Cardiac muscle cell (in vitro differentiated cells and primary cell): ENCODE data around the gene CYP26C1. TPM values are rescaled to one million over a fixed set of nuclear protein-coding genes. Genes with fewer than 3 reads are reported as not detected.

Experiments
- DNase-seq, 2 donors: peaks; one replicate each; pipeline versions ENCODE4 v3.0.0 to v3.0.0-alpha.2; 2010 to 2017; ENCODE audit warnings: low read depth in 1 of 2, low spot score in 1 of 2
- H3K27ac ChIP-seq: fragments of 200-600 bp; sonication (generic); 2 replicates; pipeline ENCODE4 v1.5.1; 2016
- H3K27me3 ChIP-seq: fragments of 200-600 bp; sonication (generic); 2 replicates; pipeline ENCODE4 v1.6.0; 2016; ENCODE audit warnings: control low read depth
- H3K36me3 ChIP-seq: fragments of 200-600 bp; sonication (generic); 2 replicates; pipeline ENCODE4 v1.5.1; 2016; ENCODE audit warnings: control low read depth
- H3K4me1 ChIP-seq: fragments of 200-600 bp; sonication (generic); 2 replicates; pipeline ENCODE4 v1.8.1; 2017; ENCODE audit warnings: low read depth, mild to moderate bottlenecking, mixed run types
- H3K4me3 ChIP-seq: fragments of 200-600 bp; sonication (generic); 2 replicates; pipeline ENCODE4 v1.5.1; 2016; ENCODE audit warnings: mild to moderate bottlenecking
- H3K9me3 ChIP-seq: fragments of 200-600 bp; sonication (generic); 2 replicates; pipeline ENCODE4 v1.5.1; 2017; ENCODE audit warnings: low read depth, mild to moderate bottlenecking, control low read depth
- polyA plus RNA-seq: library from polyadenylated mRNA; unstranded; fragments of >200 nt; fragmentation: Nextera tagmentation; extraction: Ambion mirVana; gene quantifications from 2 replicates; pipeline ENCODE4 v1.2.1, GENCODE V29; 2016
- total RNA-seq: library from RNA; depleted of rRNA; stranded (reverse); fragments of >200 nt; gene quantifications from 2 replicates; pipeline ENCODE4 v1.2.3, GENCODE V29; 2016
- TF ChIP-seq, protein P1 (sequence below): IDR thresholded peaks from 2 replicates; pipeline ENCODE4 v1.5.1; 2012; ENCODE audit warnings: low read depth, mild to moderate bottlenecking, low read length

The CYP26C1 gene
- total and polyA plus RNA-seq, 2 experiments from 2014 or later, result 0.06 TPM

DNA sequence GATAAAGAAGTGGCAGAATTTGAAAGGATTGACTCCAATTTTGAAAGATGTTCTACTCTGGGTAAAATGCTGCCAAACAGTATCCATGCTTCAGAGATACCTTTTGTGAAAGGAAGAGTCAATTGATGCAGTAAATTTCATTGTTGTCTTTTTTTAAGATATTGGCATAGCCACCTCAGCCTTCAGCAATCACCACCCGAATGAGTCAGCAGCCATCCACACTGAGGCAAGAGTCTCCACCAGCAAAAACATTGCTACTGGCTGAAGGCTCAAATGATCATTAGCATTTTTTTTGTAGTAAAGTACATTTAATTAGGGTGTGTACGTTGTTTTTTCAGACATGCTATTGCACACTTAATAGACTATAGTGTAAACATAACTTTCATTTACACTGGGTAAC, 31.7 kb upstream of the CYP26C1 start:
- Histone ChIP-seq H3K4me1 (peaks cover 26% of the 10 kb centered on the region), H3K4me3 (no peak overlapping the region), H3K9me3 (no peaks in the 10 kb centered on the region), H3K27ac (no peak overlapping the region), H3K27me3 (no peaks in the 10 kb centered on the region), H3K36me3 (no peaks in the 10 kb centered on the region)
- TF ChIP-seq, protein P1, sequence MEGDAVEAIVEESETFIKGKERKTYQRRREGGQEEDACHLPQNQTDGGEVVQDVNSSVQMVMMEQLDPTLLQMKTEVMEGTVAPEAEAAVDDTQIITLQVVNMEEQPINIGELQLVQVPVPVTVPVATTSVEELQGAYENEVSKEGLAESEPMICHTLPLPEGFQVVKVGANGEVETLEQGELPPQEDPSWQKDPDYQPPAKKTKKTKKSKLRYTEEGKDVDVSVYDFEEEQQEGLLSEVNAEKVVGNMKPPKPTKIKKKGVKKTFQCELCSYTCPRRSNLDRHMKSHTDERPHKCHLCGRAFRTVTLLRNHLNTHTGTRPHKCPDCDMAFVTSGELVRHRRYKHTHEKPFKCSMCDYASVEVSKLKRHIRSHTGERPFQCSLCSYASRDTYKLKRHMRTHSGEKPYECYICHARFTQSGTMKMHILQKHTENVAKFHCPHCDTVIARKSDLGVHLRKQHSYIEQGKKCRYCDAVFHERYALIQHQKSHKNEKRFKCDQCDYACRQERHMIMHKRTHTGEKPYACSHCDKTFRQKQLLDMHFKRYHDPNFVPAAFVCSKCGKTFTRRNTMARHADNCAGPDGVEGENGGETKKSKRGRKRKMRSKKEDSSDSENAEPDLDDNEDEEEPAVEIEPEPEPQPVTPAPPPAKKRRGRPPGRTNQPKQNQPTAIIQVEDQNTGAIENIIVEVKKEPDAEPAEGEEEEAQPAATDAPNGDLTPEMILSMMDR, result no peak
- peak in 1 of 2 donors; percentile 41 for DNase-seq

DNA sequence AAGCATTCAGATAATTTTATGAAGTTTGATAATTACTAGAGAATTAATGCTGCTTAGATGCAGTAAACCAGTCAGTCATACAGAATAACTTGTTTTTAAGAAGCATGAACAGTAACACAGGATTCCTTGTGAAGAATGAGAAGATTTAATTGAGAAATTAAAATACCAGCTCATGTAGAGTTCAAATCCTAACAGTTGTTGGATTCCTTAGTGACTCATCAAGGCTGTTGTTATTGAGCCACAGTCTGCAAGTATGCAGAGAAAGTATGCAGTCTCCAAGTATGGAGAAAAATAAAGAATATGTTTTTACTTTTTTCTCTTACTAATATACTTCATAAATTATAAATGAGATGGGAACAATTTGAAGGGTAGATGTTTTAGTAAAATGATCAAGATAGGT, 30.2 kb upstream of the CYP26C1 start:
- no peaks in the 10 kb centered on the region for H3K27me3 ChIP-seq
- TF ChIP-seq, protein P1, result no peak
- no peak overlapping the region for H3K27ac ChIP-seq
- H3K36me3 ChIP-seq, result no peaks in the 10 kb centered on the region
- no peak overlapping the region for H3K4me3 ChIP-seq
- H3K9me3 ChIP-seq, result no peaks in the 10 kb centered on the region
- peak in 1 of 2 donors; percentile 78 for DNase-seq
- peaks cover 35% of the 10 kb centered on the region for H3K4me1 ChIP-seq

DNA sequence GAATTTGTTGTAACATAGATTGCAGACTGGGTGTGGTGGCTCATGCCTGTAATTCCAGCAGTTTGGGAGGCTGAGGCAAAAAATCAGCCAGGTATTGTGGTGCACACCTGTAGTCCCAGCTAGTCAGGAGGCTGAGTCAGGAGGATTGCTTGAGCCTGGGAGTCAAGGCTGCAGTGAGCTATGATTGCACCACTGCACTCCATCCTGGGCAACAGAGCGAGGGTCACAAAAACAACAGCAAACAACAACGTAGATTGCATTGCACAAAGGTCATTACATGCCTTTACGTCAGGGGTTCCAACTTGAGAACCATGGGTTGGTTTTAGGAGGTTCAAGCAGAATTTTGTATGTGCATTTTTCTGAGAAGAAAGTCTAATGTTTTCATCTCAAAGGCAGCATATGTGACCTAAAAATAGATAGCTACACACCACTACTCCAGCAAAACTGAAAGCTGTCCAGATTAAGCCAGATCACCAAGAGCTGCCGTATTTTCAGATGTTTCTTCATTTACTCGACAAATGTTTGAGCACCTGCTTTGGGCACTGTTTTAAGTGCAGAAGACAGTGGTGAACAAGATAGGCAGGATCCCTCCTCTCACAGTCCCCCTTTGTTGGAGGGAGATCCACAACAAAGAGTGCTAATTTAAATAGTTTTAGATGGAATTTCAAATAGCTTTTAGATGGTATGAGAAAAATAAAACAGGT, 28.3 kb upstream of the CYP26C1 start:
- Histone ChIP-seq H3K9me3 (no peaks in the 10 kb centered on the region), H3K27ac (no peak overlapping the region), H3K4me1 (peaks cover 35% of the 10 kb centered on the region), H3K36me3 (no peaks in the 10 kb centered on the region), H3K4me3 (no peak overlapping the region), H3K27me3 (no peaks in the 10 kb centered on the region)
- DNase-seq, result no peak
- TF ChIP-seq, protein P1, result no peak

DNA sequence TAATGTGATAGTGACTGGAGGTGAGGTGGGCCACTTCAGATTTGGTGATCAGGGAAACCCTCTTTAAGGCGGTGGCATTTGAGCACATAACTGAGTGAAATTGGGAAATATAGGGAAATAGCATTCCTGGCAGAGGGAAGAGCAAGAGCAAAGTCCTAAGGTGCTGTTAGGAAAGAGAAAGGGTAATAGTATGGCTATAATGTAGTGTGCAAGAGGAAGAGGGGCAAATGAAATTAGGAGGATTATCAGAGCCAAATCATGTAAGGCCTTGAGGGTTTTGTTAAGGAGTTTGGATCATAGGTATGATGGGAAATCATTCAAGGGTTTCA, 27.8 kb upstream of the CYP26C1 start:
- no peaks in the 10 kb centered on the region for H3K9me3 ChIP-seq
- no peak overlapping the region for H3K27ac ChIP-seq
- H3K4me1 ChIP-seq, result peaks cover 35% of the 10 kb centered on the region
- DNase-seq, result no peak
- no peaks in the 10 kb centered on the region for H3K36me3 ChIP-seq
- TF ChIP-seq, protein P1, result no peak
- H3K4me3 ChIP-seq, result no peak overlapping the region
- no peaks in the 10 kb centered on the region for H3K27me3 ChIP-seq

DNA sequence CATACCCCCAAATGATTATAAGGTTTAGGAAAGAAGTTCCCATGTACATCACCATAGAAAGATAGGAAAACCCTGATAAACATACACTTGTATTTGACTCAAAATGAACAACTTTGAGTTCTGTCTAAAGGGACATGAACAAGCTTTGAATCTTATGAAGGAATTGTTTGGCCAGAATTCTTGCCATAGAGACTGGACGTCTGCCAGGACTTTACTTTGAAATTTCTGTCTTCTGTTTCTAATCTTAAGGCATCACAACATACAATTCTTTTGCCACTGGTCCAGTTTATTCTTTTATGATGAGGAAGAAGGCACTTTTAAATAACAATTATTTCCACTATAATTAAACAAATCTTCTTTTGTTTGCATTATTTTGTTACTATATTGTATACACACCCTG, 26.2 kb upstream of the CYP26C1 start:
- H3K27ac ChIP-seq, result no peak overlapping the region
- DNase-seq, result peak in 1 of 2 donors; percentile 39
- TF ChIP-seq, protein P1, result no peak
- no peak overlapping the region for H3K4me3 ChIP-seq
- H3K36me3 ChIP-seq, result no peaks in the 10 kb centered on the region
- no peaks in the 10 kb centered on the region for H3K9me3 ChIP-seq
- H3K4me1 ChIP-seq, result peaks cover 39% of the 10 kb centered on the region
- H3K27me3 ChIP-seq, result no peaks in the 10 kb centered on the region
